ENCODE data around the gene ULK3. TPM values are rescaled to one million over a fixed set of nuclear protein-coding genes. Genes with fewer than 3 reads are reported as not detected.

The ULK3 gene
- total RNA-seq, 1 donor from 2014 or later = 18.3 TPM

DNA sequence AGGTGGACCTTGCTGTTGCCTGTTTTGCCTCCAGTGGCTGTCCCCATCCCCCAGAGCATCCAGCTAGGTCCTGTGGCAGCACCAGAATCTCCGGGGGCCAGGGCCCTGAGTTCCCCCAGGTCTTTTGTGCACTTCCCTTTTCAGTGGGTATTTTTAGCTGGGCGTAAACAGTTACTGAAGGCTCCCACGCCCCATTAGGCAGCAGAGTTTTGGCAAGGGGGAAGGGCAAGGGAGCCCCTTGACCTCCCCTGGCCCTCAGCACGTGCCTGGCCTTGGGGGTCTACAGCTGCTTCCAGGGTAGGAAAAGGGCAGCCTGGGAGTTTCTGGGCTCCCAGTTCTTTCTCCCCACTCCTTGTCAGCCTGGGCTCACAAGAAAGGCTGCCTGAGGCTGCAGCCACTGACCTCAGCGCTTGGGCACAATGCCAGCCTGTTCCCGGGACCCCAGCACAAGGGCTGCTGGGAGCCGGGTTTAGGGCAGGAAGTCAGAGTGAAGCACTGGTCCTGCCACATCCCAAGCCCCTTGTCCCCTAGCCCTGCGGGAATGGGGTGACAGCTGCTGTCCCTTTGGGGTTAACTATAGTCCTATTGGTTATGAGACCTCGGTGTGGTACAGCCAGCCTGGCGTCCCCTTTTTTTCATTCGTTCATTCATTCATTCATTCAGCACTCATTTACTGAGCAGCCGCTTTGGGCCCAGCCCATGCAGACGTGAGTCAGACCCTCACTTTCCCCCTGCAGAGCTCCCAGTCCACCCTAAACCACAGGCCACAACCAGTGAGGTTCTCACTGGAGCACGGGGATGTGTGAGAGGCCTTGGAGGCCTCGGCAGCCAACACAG lies 52.7 kb downstream of the ULK3 start:
- H3K4me1 ChIP-seq (ENCODE audit: control insufficient read depth in 3 of 3, insufficient read depth in 3 of 3, low read length in 3 of 3) = peaks cover 71 to 78% (median 73%) of the 10 kb centered on the region in 3 donors
- peak overlapping the region; percentile 50 to 60 (median 54) for H3K9ac ChIP-seq (ENCODE audit: low read depth in 1 of 3, low read length in 3 of 3)
- H3K36me3 ChIP-seq (ENCODE audit: control insufficient read depth in 3 of 3, insufficient read depth in 3 of 3, low read length in 3 of 3) = peaks cover 0 to 2% (median 1%) of the 10 kb centered on the region in 3 donors
- H3K4me3 ChIP-seq (ENCODE audit: low read length in 3 of 3) = peak overlapping the region; percentile 32 to 49 (median 48)
- peak overlapping the region; percentile 66 for H3K27ac ChIP-seq (ENCODE audit: low read depth, low read length)
- H3K27me3 ChIP-seq (ENCODE audit: control insufficient read depth in 3 of 3, insufficient read depth in 3 of 3, low read length in 3 of 3) = no peaks in the 10 kb centered on the region
- no peaks in the 10 kb centered on the region for H3K9me3 ChIP-seq (ENCODE audit: control insufficient read depth in 3 of 3, low read length in 3 of 3)

DNA sequence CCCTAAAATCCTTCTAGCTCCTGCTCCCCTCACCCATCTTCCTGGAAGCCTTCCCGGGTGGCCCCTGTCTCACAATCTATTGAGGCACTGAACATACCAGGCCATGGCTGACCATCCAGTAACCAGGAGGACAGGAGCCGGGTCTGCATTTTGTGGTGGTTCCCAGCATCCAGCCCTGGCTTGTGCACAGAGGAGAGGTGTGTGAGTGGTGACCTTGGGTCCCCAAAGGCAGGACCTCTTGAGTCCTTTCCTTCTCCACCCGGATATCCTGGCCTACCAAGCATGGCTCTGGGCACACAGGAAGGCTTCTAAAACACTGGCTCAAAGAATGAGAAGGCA lies 53.2 kb downstream of the ULK3 start:
- Histone ChIP-seq H3K4me3 (ENCODE audit: low read length in 3 of 3) (peak overlapping the region; percentile 24 to 49 (median 32)), H3K27ac (ENCODE audit: low read depth, low read length) (peak overlapping the region; percentile 66), H3K9ac (ENCODE audit: low read depth in 1 of 3, low read length in 3 of 3) (peak overlapping the region; percentile 50 to 60 (median 54)), H3K27me3 (ENCODE audit: control insufficient read depth in 3 of 3, insufficient read depth in 3 of 3, low read length in 3 of 3) (no peaks in the 10 kb centered on the region), H3K36me3 (ENCODE audit: control insufficient read depth in 3 of 3, insufficient read depth in 3 of 3, low read length in 3 of 3) (peaks cover 0 to 2% (median 0%) of the 10 kb centered on the region in 3 donors), H3K4me1 (ENCODE audit: control insufficient read depth in 3 of 3, insufficient read depth in 3 of 3, low read length in 3 of 3) (peaks cover 77 to 84% (median 79%) of the 10 kb centered on the region in 3 donors), H3K9me3 (ENCODE audit: control insufficient read depth in 3 of 3, low read length in 3 of 3) (no peaks in the 10 kb centered on the region)

DNA sequence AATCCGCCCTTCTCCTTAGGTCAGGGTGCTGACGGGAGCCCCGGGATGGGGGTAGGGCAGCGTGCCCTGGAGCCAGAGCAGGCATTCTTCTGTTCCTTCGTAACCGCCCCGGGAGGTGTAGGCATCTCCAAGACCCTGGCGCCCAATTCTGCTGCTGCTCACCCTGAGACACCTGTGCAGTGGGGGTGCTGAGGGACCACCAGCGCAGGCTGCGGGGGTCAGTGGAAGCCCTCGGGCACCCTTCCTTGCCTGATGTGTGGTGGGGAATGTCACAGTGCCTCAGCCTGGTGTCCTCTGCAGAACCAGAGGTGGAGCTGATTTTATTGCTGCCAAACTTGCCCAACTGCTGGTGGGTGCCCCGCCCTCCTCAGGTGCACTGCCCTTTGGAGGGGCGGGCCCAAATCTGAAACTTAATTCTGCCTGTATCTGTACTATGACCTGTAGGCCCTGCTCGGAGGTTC lies 53.8 kb downstream of the ULK3 start:
- H3K9ac ChIP-seq (ENCODE audit: low read depth in 1 of 3, low read length in 3 of 3) = peak overlapping the region in 1 of 3 donors; percentile 33
- no peaks in the 10 kb centered on the region for H3K9me3 ChIP-seq (ENCODE audit: control insufficient read depth in 3 of 3, low read length in 3 of 3)
- H3K27me3 ChIP-seq (ENCODE audit: control insufficient read depth in 3 of 3, insufficient read depth in 3 of 3, low read length in 3 of 3) = no peaks in the 10 kb centered on the region
- peaks cover 0 to 2% (median 0%) of the 10 kb centered on the region in 3 donors for H3K36me3 ChIP-seq (ENCODE audit: control insufficient read depth in 3 of 3, insufficient read depth in 3 of 3, low read length in 3 of 3)
- peak overlapping the region; percentile 66 for H3K27ac ChIP-seq (ENCODE audit: low read depth, low read length)
- H3K4me1 ChIP-seq (ENCODE audit: control insufficient read depth in 3 of 3, insufficient read depth in 3 of 3, low read length in 3 of 3) = peaks cover 81 to 89% (median 84%) of the 10 kb centered on the region in 3 donors
- H3K4me3 ChIP-seq (ENCODE audit: low read length in 3 of 3) = no peak overlapping the region

GRCh38 chr15:74788683-74789151 lies 54.2 kb downstream of the ULK3 start:
- Histone ChIP-seq H3K9me3 (ENCODE audit: control insufficient read depth in 3 of 3, low read length in 3 of 3) (no peaks in the 10 kb centered on the region), H3K4me1 (ENCODE audit: control insufficient read depth in 3 of 3, insufficient read depth in 3 of 3, low read length in 3 of 3) (peaks cover 86 to 94% (median 88%) of the 10 kb centered on the region in 3 donors), H3K36me3 (ENCODE audit: control insufficient read depth in 3 of 3, insufficient read depth in 3 of 3, low read length in 3 of 3) (peaks cover 0 to 2% (median 0%) of the 10 kb centered on the region in 3 donors), H3K27ac (ENCODE audit: low read depth, low read length) (peak overlapping the region; percentile 66), H3K9ac (ENCODE audit: low read depth in 1 of 3, low read length in 3 of 3) (no peak overlapping the region), H3K4me3 (ENCODE audit: low read length in 3 of 3) (no peak overlapping the region), H3K27me3 (ENCODE audit: control insufficient read depth in 3 of 3, insufficient read depth in 3 of 3, low read length in 3 of 3) (no peaks in the 10 kb centered on the region)

GRCh38 chr15:74788042-74788682 lies 54.8 kb downstream of the ULK3 start:
- Histone ChIP-seq H3K4me1 (ENCODE audit: control insufficient read depth in 3 of 3, insufficient read depth in 3 of 3, low read length in 3 of 3) (peaks cover 91 to 96% (median 93%) of the 10 kb centered on the region in 3 donors), H3K27ac (ENCODE audit: low read depth, low read length) (peak overlapping the region; percentile 66), H3K27me3 (ENCODE audit: control insufficient read depth in 3 of 3, insufficient read depth in 3 of 3, low read length in 3 of 3) (no peaks in the 10 kb centered on the region), H3K36me3 (ENCODE audit: control insufficient read depth in 3 of 3, insufficient read depth in 3 of 3, low read length in 3 of 3) (peaks cover 0 to 2% (median 0%) of the 10 kb centered on the region in 3 donors), H3K9ac (ENCODE audit: low read depth in 1 of 3, low read length in 3 of 3) (peak overlapping the region in 2 of 3 donors; percentile 38 to 54), H3K9me3 (ENCODE audit: control insufficient read depth in 3 of 3, low read length in 3 of 3) (no peaks in the 10 kb centered on the region), H3K4me3 (ENCODE audit: low read length in 3 of 3) (peak overlapping the region in 1 of 3 donors; percentile 2)

DNA sequence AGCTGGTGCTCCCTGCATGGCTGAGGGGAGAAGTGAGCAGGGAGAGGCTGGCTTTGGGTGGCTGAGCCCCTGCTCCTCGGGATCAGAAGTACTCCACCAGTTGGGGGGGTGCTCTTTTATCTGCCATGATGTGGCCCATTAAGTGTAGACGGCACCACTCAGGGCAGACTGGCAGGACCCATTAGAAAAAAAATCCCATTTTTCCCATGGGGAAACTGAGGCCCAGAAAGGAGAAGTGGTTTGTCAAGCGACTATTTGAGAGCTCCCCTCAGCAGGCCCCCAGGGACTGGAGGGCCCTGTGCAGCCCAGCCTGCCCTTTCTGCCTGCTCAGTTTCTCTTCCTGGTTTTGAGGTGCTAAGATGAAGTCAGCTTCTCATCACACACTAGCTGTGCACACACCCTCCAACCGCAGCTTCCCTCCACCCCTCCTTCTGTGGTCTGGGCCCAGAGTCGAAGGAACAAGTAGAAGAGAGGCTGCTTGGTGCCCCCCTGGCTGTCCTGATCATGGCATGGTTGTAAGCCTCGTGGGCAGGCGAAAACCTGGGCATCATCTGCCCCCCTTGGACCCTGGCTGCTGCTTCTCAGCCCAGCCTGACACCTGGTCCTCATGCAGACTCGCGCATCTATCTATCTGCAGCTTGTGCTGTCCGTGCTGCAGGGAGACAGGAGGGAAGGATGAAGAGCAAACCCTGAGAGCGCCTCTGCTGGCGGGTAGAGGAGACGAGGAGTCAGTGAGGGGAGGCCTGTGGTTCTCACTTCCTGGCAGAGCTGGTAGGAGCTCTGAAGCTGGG lies 55.5 kb downstream of the ULK3 start:
- Histone ChIP-seq H3K4me1 (ENCODE audit: control insufficient read depth in 3 of 3, insufficient read depth in 3 of 3, low read length in 3 of 3) (peaks cover 92 to 96% (median 94%) of the 10 kb centered on the region in 3 donors), H3K27me3 (ENCODE audit: control insufficient read depth in 3 of 3, insufficient read depth in 3 of 3, low read length in 3 of 3) (no peaks in the 10 kb centered on the region), H3K4me3 (ENCODE audit: low read length in 3 of 3) (peak overlapping the region in 2 of 3 donors; percentile 22 to 43), H3K36me3 (ENCODE audit: control insufficient read depth in 3 of 3, insufficient read depth in 3 of 3, low read length in 3 of 3) (peaks cover 0 to 2% (median 0%) of the 10 kb centered on the region in 3 donors), H3K9me3 (ENCODE audit: control insufficient read depth in 3 of 3, low read length in 3 of 3) (no peaks in the 10 kb centered on the region), H3K27ac (ENCODE audit: low read depth, low read length) (peak overlapping the region; percentile 61), H3K9ac (ENCODE audit: low read depth in 1 of 3, low read length in 3 of 3) (peak overlapping the region; percentile 38 to 65 (median 54))

DNA sequence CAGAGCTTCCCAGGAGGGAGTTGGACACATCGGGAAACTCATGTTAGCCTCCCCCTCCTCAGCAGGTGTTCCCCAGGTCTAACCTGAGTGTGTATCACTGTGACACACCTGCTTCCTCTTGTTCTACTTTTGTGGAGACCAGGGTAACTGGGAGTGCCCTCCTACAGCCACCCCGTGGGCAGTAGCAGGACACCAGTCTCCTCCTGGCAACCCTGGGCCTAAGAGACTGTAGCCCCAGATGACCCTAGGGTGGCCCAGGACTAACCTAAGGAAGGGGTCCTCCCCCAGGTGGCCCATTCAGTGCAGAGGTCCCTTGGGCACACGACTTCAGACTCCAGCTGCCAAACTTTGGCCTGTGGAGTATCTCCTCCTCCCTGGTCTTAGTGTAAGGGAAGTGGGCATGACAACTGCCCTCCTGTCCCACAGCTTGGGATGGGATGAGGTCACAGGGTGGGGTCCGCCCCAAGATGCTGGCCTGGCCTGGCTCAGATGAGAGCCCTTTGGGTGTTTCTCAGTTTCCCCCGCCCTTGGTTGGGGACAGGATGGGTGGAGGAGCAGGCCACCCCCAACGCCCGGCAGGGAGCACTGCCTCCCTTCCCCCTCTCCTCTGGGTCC lies 56.3 kb downstream of the ULK3 start:
- Histone ChIP-seq H3K27me3 (ENCODE audit: control insufficient read depth in 3 of 3, insufficient read depth in 3 of 3, low read length in 3 of 3) (no peaks in the 10 kb centered on the region), H3K4me3 (ENCODE audit: low read length in 3 of 3) (peak overlapping the region; percentile 17 to 43 (median 29)), H3K4me1 (ENCODE audit: control insufficient read depth in 3 of 3, insufficient read depth in 3 of 3, low read length in 3 of 3) (peaks cover 86 to 89% (median 88%) of the 10 kb centered on the region in 3 donors), H3K9me3 (ENCODE audit: control insufficient read depth in 3 of 3, low read length in 3 of 3) (no peaks in the 10 kb centered on the region), H3K36me3 (ENCODE audit: control insufficient read depth in 3 of 3, insufficient read depth in 3 of 3, low read length in 3 of 3) (peaks cover 0 to 2% (median 0%) of the 10 kb centered on the region in 3 donors), H3K27ac (ENCODE audit: low read depth, low read length) (peak overlapping the region; percentile 61), H3K9ac (ENCODE audit: low read depth in 1 of 3, low read length in 3 of 3) (peak overlapping the region; percentile 34 to 65 (median 50))

Measured in skeletal muscle tissue (tissue), 4 donors.